T-helper 1 cell treated with Interleukin-12 subunit alpha and Interleukin-12 subunit beta and Interleukin-4 antibody, amounts not matched to agents 30 ng/mL and 1 ng/mL, for 36 hours (primary cell): Measurements from ENCODE around the gene AOPEP. TPM values are rescaled to one million over a fixed set of nuclear protein-coding genes. Genes with fewer than 3 reads are reported as not detected.
"Not testable (repeated sequence)": the region's sequence is repeated elsewhere in the genome, so short reads cannot be mapped to it uniquely, and the experiment has no call there.

Experiments
- intact Hi-C: fragments of 100-400 bp; cut with micrococcal nuclease; formaldehyde crosslinking; loops from one replicate; pipeline ENCODE4 v1.15.1; 2024
- total RNA-seq: library from RNA; stranded (reverse); gene quantifications from 2 replicates; pipeline ENCODE4 v1.2.3, GENCODE V29; 2022

The AOPEP gene
- total RNA-seq, 1 donor from 2014 or later: 19.7 TPM

DNA sequence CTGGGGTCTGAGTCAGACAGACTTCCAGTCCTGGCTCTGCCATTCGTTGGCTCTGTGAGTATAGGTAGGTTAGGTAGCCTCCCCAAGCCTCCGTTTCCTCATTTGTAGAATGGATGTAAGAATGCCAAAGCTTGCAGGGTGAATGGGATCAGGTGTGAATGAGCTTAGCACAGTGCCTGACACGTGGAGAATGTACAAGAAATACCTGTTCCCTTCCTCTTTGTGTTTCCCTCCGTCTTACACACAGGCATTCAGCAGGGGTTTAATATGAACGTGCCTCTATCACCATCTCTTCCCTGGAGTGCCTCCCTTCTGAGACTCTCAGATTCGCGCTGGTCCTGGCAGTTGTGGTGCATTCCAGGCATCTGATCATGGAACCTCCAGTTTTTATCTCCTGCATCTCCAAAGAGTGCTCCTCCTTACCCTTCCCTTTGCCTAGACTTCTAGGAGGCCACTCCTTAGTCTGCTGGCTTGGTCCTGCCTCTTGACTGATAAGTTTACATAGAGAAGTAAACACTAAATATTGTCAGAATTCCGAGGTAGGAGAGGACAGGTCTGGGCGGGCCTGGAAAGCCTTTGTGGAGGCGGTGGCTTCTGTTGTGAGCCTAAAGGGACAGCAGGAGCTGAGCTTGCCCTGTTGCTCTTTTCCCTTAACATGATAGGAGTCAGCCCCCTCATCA, 199.4 kb downstream of the AOPEP start:
- intact Hi-C loops: no loop called here

DNA sequence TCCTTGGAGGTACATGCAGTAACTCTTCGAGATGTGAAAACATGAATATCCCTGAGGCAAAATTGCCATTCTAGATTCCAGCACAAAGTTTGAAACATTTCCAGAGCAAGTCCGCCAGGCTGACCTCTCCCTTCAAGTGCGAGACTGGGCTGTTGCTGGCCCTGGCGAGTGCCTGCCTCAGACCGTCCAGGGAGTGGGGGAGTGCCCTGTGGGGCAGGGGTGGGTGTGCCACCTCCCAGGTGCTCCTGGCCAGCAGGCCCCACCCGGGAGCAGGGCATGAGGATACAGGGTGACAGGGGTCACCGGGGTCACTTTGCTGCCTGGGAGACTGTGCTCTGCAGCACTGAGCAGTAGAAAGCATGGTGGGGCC, 199.9 kb downstream of the AOPEP start:
- intact Hi-C loops: no loop called here

DNA sequence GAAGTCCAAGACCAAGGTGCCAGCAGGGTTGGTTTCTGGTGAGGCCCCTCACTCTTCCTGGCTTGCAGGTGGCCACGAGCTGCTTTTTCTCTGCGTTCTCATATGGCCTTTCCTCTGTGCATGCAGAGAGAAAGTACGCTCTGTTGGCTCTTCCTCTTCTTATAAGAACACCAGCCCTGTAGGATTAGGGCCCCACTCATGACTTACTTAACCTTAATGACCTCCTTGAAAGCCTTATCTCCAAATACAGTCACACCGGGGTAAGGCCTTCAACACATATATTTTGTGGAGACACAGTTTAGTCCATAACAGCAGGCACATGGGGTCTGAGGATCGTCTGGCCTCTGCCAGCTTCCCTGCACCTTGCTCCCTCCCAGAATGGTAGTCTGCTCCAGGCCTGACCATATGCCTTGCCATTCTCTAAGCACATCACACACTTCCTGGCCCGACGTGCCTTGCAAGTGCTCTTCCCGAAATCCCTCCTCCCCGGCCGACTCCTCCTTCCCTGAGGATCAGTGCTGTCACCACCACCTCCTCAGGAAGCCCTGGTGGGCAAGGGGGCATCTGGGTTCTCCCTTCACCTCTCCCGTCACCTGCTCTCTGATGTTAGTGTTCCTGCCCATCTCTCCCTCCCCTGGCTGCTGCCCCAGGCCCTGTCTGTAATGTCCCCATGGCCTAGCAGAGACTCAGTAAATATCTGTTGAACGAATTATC, 200.7 kb downstream of the AOPEP start:
- intact Hi-C loops: no loop called here

DNA sequence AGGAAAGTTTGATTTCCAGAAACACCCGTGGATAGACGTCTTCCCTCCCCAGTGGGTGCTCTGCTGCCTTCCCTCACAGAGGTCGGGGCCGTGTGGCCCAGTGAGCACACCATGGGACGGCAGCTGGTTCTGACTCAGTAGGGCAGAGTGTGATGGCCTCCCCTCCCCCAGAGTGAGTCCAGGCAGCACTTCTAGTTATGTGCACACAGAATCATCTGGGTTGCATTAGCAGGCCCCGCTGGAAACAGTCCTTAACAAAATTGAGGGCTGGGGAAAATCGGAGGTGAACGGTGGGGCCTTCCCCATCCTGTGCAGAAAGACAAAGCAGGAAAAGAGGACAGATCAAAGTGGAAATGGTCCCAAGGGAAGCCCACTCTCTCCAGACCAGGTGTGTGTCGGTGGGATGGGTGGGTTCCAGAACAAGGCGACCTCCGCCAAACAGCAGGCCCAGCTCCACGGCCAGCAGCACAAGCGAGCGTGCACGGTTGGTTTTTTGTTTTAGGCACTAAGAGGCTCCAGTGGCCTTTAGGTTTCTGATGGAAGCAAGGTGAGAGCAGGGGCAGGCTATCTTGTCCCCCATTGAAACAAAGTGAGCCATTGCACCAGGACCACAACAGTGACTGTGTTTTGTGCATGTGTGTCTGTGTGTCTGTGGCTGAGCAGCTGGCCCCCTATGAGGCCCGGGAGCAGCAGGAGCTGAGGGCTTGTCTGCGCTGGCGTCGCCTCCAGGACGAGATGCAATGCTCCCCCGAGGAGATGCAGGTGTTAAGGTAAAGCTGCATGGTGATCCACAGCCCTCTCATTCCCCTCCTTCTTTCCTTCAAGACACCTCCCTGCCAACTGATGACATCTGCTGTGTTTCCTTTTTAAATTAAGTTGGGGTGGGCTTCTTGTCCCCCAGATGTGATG, 201.5 kb downstream of the AOPEP start:
- intact Hi-C loops: no loop called here

DNA sequence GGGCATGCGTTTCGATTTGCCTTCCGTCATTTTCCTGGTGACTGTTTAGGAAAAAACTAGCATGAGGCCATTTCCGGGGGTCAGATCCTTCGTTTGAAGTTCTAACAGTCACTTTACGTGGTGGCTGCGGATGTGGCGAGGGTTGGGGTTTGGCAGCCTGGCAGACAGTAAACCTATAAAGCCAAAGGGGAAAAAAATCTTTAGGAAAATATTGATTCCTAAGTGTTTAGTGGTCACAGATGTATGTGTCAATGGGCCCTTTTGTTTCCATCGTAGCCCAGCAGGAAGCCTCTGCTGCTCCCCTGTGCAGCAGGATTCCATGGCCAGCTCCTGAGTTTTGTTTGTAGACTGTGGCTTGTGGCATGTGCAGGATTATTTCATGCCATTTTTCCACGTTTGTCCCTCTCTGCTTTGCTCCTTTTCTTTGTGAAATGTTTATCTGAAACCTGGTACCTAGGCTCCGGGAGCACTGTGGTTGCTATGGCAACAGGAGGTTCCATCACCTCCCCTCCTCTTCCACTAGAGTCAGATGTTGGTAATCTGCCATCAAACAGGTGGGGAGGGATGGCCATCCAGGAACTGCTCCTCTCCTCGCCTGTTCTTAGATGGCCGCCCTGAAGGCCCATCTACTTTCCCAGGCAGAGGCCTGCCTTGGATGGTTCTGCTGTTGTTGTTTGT, 202.3 kb downstream of the AOPEP start:
- intact Hi-C loops: no loop called here

DNA sequence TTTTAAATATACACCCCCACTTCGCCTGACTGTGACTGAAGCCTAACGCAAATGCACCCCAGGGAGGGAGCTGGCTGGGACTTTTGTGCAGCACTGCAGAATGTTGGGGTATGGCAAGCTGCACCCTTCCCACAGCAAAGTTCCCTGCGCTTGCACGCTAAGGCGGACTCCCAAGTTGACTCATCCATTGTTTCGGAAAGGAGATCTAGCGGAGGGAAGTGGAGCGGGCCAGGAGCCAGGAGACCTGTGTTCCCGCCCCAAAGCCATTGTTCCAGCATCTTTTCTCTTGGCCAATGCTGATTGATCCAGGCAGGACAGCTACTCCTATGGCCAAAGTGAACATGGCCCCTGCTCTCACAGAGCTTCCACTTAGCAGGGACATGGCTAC, 202.9 kb downstream of the AOPEP start:
- intact Hi-C loops: no loop called here

DNA sequence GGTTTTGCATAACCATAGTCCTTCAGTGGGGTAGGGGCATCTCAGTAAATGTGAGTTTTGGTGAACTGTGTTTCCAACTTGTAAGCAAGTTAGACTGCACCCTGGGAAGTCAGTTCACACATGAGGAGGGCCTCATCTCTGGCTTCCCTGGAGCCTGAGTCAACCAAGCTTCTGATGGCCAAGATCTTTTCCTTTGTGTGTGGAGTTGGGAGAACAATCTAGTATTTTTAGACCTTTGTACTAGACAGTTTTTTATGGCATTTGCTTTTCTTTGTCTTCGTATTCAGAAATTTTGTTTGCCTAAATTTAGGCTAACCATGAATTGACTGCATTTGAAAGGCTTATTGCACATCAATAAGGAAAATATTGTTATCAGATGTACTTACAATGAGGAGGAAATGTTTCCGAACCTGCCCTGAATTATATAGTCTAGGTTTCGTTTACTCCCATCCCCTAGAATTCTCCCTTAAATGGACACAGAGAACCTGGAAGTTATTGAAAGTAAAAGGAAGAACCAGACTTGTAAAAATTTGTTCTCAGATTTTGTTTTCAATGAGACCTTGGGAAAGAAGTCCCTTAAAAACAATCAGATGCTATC, 204.6 kb downstream of the AOPEP start:
- intact Hi-C loops: no loop called here

DNA sequence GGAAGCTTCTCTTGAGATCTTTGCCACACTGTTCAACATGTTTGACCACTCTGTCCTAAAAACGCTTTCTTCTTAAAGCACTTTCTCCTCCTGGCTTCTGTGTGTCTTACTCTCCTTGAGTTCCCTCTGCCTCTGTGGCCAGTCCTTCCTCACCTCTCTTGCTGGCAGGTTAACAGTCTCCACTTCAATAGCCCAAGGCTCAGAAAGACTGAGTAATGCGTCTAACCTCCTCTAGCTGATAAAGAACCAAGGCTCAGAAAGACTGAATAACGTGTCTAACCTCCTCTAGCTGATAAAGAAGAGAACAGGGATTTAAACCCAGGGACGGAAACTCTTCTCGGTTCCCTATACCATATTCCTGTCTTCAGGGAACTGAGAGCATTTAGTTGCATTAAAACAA, 205.2 kb downstream of the AOPEP start:
- intact Hi-C loops: no loop called here

DNA sequence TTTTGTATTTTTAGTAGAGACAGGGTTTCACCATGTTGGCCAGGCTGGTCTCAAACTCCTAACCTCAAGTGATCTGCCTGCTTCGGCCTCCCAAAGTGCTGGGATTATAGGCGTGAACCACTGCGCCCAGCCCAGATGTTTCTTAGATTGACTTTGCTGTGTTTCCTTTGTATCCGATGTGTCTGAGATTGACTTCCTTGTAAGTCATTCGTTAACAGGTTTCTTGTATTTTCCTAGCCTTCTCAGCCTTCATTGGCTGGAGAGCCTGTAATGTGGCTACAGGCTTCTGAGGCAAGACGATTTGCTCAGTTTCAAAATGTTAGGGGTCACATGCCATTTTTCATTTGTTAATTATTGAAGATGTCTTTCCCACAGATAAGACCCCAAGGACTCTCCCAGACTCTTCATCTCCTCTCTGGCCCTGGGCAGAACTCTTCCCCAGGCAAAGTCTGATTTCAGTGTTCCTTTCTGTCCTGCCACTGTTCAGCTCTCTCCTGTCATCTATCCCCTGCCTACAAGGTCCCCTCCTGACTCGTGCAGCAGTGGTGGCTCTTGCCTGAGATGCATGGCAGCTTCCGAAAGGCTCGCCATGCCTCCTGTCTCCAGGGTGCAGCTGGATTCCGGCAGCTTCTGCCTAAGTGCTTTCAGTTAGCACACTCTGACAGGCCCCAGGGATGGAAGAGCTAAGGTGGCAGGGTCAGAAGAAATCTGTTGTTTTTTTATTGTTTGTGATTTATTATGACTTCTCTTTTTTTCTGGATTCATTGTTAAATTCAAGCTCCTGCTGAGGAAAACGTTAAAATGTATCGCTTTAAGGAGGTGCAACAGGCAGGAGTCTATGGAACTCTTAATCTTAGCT, 206.4 kb downstream of the AOPEP start:
- intact Hi-C loops: no loop called here

DNA sequence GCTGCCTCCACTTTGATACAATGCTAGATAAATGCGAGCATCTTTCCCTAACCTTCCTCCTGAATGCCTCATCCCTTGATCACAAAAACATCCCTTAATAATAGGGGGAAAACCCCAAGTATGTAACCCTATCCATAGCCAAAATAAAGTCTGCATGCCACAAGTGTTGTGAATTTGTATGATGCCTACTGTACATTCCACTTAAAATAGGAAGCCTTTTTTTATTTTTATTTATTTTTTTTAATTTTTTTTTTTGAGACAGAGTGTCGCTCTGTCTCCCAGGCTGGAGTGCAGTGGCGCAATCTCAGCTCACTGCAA, 207.0 kb downstream of the AOPEP start:
- intact Hi-C loops: no loop called here

DNA sequence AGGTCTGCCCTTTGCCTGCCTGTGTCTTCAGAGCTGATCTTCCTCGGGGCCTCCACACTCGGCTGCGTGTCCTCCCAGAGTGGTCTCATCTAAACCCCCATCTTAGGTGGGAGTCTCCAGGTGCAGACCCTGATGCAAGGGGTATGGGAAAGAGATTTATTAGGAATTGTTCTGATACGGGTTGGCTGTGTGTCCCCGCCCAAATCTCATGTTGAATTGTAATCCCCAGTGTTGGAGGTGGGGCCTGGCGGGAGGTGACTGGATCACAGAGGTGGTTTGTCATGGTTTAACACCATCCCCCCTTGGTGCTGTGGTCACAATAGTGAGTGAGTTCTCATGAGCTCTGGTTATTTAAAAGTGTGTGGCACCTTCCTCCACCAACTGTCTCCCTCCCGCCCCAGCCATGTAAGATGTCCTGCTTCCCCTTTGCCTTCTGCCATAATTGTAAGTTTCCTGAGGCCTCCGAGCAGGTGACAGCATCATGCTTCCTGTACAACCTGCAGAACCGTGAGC, 208.4 kb downstream of the AOPEP start:
- intact Hi-C loops: no loop called here

DNA sequence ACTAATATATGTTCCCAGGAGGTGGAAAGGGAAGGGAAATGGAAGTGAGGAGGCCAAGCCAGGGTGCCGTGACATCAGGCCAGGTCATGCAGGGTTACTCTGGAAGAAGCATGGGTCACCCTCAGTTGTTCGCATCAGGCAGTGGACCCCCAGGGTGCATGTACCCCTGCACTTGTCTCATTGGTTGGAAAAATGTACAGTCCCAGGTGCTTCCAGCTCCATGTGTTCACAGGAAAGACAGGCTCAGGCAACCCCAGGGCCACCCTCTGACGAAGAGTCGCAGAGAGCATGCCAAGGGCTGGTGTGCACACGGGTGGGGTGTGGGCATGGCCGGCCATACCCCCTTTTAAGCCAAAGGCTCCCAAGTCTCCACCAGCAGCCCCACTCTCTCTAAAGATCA, 208.9 kb downstream of the AOPEP start:
- intact Hi-C loops: no loop called here

DNA sequence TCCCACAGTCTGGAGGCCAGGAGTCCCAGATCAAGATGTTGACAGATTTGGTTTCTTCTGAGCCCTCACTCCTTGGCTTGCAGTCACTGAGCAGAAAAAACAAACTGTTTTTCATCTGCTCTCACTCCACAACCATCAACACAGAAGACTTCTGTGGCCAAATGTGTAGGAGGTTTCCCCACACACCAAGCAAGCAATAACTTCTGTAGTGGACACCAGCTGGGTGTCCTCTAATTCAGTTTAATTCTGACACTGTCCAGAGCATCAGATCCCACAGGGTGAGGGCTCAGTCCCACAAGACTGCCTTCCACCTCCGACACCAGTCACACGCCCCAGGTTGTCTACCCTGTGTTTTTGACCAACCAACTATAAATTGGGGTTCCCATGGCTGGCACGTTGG, 209.9 kb downstream of the AOPEP start:
- intact Hi-C loops: no loop called here

DNA sequence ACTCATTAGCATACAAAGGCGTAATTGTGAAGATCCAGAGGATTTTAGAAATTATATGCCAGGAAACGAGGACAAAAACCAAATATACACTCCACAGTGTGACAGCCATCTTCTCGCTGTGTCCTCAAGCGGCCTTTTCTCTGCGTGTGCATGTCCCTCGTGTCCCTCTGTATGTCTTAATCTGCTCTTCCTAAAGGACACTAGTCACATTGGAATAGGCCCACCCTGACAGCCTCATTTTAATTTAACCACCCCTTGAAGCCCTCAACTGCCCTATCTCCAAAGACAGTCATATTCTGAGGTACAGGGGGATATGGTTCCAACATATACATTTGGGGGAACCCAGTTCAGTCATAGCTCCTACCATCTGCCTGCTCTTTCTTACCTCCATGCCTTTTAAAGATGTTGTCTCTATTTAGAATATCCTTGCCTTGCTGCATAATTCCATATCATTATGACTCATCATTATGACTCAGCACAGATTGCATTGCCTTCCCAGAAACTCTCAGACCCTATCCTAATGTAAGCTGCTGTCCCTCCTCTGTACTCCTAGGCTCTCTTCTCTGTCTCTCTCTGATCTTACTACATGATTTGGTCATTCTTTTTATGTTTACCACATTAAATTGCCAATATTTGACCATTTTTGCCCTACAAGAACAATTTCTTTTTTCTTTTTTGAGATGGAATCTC, 210.9 kb downstream of the AOPEP start:
- intact Hi-C loops: no loop called here

DNA sequence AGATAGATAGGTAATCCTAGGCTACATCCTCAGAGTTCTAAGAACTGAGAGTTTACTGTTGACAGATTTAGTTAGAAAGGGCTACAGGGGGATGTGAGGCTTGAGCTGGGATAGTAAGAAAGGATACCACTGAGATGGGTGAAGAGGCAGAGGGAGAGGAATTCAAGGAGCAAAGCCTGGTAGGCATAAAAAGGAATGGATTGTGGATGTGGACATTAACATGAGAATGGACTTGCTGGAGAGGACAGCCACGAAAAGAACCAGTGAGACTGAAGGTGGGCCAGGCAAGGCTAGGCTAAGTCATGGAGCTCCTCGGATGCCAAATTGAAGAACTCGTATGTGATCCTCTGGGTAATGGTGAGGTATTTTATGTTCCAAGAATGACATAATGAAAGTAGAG, 211.9 kb downstream of the AOPEP start:
- intact Hi-C loops: no loop called here

DNA sequence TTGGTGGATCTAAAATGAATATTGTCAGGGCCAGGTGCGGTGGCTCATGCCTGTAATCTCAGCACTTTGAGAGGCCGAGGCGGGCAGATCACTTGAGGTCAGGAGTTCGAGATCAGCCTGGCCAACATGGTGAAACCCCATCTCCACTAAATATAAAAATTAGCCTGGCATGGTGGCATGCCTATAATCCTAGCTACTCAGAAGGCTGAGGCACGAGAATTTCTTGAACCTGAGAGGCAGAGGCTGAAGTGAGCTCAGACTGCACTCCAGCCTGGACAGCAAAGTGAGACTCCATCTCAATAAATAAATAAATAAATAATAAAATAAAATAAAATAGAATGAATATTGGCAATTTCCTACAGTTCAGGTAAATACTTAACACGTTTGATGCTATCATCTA, 213.8 kb downstream of the AOPEP start:
- intact Hi-C loops: not testable (repeated sequence)

DNA sequence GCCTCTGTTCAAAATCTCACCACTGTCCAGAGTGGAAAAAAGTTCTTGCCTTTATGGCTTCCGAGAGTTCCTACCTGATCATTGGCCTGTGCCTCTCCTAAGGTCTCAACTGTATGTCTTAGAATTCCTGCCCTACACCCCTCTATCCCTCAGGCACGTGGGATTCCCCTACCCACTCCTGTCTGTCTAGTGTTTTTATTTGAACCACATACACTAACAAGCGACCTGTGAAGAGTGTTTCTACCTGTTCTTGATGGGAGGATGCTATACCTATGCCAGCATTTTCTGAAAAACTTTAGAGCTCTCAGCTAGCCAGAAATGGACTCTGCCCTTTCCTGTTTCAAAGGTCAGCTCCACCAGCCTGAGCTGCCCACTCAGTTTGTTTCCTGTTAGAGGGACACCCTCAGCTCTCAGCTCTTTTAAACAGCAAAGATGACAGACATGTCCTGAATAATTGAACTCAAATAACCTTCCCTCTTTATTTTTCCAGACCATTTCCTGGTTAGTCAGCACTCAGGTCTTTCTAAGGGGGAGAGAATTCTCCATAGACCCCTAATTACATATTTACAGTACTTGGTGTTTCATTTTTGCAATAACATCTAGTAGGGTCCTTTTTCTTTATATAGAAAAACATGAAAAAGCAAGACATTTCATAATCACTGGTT, 214.8 kb downstream of the AOPEP start:
- intact Hi-C loops: no loop called here

DNA sequence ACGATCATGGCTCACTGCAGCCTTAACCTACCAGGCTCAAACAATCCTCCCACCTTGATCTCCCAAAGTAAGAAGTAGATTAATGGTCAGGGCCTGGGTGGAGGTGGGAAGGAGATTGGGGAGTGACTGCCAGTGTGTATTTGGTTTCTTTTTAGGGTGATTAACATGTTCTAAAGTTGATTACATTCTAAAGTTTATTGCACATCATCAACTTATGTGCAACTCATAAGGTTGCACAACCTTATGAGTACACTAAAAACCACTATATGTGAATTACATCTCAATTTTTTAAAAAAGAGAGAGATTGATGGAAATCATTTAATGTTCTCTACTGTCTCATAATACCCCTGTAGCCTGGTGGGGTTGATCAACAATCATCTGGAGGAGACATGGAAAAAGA, 218.1 kb downstream of the AOPEP start:
- intact Hi-C loops: no loop called here
